HG03135 (cell line): Measurements from ENCODE around the gene TYMS.
"Not testable (repeated sequence)": the region's sequence is repeated elsewhere in the genome, so short reads cannot be mapped to it uniquely, and the experiment has no call there.

Source experiments
- ATAC-seq: cut with Tn5 transposase; IDR thresholded peaks from one replicate; pipeline ENCODE4 v1.9.1; 2021; ENCODE audit warnings: mild to moderate bottlenecking, moderate library complexity; ENCODE audit not compliant: unreplicated experiment

The TYMS gene

DNA sequence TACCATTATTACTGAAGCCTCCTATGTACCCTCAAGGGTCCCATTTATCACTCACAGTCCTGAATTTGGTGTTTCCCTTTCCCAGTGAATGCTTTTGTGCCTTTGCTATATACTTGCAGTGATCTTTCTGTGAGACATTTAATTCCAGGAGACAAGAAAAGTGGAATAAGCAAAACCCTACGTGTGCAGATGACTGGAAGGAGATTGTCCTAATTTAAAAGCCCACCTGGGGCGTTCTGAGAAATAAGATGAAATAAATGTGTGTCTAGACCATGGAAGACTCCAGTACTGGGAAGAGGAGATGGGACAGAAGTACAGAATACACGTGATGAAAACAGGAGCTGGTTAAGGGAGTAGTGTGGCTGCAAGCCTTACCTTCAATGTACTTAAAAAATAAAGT is 19.3 kb downstream of the TYMS start:
- ATAC-seq, result peak; percentile 8

DNA sequence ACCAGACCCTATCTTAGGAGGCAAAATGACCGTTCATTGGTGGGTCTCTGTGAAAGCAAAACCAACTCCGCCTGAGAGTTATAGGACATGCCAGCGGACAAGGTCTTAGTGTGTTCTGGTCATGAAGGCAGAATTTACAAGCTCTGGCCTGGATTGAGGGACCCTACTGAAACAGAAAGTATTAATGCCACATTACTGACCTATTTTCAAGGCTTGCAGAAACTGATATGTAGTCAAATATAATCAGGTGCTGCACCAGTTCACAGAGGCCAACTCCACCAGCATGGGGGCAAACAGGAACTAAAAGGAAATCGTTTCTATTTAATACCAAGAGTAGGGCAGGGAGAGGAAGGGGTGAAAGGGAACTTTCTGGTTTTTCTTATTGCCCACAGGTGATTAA is 19.7 kb downstream of the TYMS start:
- peak; percentile 59 for ATAC-seq

DNA sequence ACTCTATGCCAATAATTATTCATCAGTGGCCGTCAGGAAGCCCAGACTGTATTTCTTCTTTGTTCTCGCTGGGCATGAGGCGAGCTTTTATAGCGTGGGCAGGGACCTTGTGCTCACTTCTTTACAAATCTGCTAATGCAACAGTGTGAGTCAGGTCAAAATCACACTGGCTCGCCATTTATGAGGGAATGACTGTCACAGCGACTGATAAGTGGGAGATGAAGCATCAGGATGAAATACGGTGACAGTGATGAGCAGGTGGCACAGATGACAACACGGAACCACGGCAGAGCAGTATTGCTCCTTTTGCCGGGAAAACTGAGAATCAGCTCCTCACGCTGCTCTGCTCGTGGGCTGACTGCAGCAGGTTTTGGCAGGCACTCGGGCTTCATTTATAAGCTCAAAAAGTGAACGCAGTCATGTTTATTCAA is 20.5 kb downstream of the TYMS start:
- ATAC-seq, result no peak

DNA sequence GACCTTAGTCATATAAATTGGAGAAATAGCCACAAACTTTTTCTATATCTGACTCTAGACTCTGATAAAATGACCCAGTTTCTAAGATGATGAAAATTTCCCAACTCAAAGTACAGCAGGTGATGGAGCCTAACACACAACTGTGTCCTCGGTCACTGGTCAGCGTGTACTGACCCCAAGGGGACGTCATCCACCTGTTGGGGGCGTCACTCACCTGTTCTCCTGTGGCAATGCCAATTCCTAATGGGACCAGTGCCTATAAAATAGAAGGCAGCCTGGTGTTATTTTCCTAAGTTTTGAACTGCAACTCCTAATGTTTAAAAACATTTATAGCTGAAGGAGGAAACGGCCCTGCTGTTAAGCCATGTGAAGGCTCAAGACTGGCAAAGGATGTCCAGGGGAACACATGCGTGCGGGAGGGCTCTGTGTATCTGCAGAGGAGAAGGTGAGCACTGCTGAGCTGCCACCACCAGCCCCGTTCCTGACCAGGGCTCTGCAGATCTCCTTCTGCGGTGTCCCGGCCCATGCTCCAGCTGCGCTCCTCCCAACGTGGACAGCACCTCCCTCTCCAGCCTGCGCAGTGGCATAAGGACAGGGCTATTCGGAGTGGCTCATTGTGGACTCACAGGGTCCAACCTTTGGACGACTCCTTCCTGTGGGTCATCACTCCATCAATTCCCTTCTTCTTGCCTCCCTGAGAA is 21.2 kb downstream of the TYMS start:
- no peak for ATAC-seq

DNA sequence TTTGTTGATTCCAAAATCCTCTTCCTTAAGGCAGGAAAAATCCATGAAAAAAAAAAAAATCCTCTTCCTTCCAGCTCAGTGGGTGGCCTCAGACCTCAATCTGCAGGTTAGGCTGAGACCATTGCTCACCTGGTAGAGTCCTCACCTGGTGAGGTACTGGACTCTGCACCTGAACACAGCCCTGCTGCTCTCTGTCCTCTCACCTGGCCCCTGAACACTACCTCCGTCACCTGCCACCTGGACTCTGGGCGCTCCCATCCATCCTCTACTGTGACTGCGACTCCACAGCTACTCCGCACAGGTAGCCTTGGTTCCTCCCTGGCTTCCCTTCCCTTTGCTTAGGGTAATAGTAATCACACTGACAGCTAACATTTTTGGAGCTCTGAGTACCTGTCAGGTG is 22.1 kb downstream of the TYMS start:
- ATAC-seq, result no peak

DNA sequence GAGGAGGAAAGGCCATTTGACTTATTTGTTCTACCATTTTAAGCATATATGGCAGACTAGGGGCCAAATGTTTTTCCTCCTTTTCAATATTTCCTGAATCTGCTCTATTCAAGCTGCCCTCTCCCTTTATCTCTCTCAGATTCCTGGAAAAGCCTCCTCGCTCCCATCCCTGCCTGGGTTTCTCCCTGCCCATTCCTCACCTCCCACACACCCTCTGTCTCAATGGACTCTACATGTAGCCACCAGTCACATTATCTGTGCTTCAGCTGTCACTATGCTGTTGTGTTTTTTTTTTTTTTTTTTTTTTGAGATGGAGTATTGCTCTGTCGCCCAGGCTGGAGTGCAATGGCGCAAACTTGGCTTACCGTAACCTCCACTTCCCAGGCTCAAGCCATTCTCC is 22.9 kb downstream of the TYMS start:
- no peak for ATAC-seq

DNA sequence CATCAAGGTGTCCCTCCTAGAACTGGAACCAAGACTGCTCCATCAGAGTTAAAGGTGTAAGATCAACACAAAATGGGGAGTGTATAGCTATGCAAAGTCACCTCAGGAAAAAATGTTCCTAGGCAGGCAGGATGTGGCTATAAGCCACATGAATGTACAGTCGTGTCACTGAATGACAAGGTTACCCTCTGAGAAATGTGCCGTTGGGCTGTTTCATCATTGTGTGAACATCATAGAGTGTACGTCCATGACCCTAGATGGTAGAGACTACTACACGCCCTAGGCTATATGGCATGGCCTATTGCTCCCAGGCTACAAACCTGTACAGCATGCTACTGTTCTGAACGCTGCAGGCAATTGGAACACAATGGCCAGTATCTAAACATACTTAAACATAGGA is 24.5 kb downstream of the TYMS start:
- ATAC-seq, result no peak

DNA sequence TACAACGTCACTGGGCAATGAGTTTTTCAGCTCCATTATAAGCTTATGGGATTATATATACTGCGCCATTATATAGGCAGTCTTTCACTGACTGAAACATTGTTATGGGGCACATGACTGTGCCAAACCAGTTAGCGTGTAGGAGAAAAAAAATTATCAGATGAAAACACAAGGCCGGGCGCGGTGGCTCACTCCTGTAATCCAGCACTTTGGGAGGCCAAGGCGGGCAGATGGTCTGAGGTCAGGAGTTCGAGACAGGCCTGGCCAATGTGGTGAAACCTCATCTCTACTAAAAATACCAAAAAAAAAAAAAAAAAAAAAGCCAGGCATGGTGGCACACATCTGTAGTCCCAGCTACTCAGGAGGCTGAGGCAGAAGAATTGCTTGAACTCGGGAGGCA is 25.0 kb downstream of the TYMS start:
- ATAC-seq, result not testable (repeated sequence)

DNA sequence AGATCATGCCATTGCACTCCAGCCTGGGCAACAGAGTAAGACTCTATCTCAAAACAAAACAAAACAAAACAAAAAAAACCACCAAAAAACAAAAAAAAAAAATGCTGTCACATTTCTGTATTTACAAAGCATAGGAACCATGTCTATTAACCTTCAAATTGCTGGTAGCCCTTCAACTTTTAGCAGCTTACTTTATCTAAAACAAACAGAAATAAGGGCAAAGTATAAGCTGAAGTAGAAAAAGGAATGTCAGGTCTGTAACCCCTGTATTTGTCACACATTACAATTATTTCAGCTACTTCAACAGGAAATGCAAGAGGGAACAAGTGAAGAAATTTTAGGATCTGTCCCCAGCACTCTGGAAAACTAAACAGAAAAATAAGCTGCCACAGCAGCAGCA is 25.4 kb downstream of the TYMS start:
- no peak for ATAC-seq

DNA sequence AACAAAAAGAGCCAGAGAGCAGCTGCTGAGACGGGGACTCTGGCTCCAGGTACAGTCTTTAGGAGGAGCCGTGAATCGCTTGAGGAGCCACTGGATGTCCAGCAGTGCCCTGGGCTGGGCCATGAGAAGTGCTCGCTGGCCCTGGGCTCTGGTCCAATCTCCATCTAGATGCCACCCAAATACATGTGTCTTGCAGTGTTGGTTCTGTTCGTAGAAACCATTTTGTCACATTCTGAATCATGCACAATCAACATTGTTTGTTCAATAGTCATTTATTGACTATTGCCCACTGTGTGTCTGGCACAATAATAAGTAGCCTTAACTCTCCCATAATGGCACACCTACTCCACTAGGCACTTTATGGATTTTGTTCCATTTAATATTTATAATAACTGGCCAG is 26.1 kb downstream of the TYMS start:
- no peak for ATAC-seq

DNA sequence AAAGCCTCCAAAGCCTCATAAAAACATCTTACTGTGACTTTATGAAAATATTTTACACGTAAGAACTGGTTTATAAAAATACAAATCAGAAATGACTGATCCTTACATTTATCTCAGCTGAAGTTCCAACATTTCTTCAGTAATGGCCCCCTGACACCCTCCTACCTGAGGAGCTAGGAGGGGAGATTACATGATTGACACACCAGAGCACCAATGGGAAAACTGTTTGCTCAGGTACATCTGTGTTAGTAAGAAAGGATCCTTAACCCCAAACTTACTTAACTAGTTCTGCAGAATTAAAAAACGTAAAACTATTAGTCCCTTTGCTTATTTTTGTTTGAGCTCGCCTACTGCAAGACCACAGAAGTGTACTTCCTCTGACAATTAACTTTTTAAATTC is 28.0 kb downstream of the TYMS start:
- ATAC-seq, result no peak

DNA sequence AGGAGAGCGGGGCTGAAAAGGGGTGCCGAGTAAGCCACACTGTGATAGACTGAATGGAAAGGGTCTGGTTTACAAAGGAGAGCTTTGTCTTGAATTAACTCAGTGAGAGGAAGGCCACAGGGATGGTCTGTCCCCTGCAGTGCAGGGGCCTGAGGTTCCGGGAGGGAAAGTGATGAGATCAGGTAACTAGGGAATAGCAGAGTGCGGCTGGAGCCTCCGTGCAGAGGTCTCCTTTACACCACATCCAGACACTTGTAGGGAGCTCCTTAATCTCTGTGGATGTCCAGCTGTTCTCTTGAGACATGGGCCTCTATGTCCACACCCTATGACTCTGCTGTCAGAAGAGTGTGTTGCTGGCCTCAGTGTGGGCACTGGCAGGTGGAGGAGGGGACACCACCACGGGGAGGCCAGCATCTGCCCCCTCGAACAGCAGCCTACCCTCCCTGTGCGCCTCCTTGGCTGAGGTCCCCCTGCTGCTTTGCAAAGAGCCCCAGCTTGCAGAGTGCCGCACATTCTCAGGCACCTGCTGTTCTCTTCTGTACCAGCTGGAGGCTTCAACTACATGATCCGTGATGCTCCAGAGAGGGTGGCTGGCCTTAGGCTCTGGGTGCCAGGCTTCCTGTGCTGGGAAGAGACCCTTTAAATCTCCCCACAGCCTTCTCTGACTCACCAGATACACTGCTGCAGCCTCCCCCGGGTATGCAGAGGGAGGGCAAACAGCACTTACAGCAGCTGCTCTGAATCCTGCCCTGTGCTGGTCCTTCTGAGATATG is 29.1 kb downstream of the TYMS start:
- no peak for ATAC-seq

DNA sequence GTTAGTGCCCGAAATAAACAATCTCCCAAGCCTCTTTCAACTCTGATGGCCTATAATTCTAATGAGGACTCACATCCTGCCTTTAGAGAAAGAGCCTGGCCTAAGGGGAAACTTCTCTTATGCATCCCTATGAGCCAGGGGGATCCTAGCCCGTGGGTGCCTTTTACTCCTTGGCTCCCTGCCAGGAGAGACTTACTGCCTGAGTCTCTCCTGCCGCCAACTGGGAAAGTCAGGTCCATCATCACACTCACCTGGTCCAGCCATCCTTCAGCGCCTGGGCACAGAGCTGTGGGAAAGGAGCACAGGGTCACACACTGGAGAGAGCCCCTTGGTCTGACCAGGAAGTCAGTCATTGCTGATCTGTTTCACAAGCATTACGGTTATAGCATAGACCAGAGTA is 30.9 kb downstream of the TYMS start:
- ATAC-seq, result no peak

DNA sequence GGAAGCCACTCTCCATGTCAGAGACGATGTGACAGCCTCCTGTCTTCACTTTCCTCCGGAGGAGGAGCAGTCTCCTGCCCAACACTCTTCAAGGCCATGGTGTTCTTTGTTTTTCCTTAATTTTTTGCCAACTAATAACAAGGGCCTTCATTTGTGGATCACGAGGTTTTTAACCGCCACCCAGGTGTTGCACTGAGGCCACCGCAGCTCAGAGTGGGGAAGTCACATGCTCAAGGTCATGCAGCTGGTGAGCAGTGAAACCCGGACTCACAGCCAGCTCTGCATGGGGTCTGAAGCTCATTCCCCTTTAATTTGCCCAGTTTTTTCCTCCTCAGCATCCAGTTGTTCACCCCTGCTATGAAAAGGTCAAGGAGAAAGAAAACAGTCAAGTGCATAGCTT is 35.4 kb downstream of the TYMS start:
- ATAC-seq, result no peak

DNA sequence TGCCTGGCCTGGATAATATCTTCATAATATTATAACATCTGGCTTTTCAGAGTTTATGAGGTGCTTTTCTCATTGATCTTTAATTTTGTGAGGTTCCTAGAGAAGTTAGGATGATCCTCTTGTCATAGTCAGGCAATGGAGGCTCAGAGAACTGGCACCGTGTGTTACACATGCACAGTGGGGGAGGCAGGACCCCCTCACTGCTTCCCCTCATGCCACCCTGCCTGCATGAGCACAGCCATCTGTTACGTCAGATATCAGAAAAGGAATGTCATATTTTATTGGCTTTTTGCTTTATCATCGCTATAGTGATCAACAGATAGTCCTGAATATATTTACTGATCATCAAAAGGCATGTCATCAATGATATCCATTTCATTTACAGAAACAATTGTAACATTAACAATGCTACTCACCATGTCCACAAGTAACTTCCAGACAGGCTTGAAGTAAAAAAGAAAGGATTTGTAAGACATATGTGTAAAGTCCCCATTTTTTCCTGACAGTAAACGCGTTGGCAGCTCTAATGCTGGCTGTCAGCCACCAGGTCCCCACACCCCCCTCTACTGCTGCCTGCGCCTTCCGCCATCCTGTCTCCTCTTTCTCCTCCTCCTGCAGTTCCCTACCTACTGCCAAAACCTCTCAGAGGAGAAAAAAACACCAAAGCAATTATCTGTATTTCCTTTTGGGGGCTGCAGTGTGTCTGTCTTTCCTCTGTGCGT is 36.2 kb downstream of the TYMS start:
- ATAC-seq, result no peak

DNA sequence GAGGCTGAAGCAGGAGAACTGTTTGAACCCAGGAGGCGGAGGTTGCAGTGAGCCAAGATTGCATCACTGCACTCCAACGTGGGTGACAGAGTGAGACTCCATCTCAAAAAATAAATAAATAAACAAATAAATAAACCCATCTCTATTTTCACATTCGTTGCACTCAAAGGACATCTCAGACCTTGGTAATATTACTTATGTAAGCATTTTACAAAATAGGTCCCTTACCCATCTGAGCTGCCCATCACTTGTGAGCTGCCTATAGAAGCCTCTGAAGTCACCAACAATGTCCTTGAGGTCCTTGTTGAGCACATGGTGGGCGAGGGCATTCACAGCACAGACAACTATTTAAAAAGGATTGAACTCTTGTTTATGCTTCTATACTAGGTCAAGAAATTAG is 39.6 kb downstream of the TYMS start:
- no peak for ATAC-seq

DNA sequence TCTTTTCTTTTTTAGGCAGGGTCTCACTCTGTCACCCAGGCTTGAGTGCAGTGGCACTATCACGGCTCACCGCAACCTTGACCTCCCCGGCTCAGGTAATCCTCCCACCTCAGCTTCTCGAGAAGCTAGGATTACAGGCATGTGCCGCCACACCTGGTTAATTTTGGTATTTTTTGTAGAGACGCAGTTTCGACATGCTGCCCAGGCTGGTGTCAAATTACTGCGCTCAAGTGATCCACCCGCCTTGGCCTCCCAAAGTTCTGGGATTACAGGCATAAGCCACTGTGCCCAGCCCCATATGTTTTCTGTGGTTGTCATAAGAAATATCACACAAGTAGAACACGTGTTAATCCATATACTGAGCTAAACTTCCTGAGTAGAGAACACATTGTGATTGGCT is 40.3 kb downstream of the TYMS start:
- no peak for ATAC-seq

DNA sequence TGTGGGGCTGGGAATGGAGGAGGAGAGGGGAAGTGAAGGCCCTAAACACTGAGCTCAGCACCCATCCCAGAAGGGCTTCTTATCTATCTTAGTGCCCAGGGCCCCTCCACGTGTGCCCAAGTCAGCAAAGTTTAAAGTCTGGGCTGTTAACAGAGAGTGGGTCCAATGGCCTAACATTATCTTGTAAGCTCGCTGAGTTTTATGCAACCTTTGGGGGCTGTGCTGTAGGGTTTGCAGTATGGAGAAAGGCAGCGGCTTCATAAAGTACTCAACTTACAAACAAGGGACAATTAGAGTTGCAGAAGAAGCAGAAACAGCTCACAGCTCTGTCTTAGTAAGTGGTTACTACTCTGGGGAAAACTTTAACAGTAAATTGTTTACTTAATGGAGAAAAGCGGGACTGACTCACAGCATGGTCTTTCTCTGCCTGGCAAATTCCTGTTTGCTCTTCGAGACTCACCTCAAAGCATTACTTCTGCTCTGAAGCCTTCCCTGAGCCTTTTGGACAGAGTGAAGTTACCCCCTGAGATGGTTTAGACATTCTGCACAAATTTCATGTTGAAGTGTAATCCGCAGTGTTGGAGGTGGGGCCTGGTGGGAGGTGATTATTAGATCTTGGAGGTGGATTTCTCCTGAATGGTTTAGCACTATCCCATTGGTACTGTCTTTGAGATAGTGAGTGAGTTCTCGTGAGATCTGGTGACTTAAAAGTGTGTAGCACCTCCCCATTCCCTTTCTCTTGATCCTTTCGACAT is 45.9 kb downstream of the TYMS start:
- ATAC-seq, result no peak

DNA sequence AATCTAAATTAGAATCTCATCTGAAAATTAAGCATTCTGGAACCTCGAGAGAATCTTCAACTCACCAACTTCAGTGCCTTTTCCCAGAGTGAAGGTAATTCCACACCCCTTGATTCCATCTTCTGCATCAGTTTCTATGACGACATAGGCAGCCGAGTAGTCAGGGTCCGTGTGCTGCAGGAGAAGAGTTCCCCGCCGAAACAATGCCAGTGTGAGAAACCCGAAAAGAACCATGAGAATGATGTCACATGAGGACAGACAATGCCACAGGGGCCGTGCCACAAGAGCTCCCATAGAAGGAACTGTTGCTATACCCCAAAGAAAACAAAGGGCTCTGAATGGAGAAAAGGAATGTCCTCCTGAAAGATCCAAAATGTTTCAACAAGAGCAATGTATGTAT is 49.0 kb downstream of the TYMS start:
- ATAC-seq, result no peak

DNA sequence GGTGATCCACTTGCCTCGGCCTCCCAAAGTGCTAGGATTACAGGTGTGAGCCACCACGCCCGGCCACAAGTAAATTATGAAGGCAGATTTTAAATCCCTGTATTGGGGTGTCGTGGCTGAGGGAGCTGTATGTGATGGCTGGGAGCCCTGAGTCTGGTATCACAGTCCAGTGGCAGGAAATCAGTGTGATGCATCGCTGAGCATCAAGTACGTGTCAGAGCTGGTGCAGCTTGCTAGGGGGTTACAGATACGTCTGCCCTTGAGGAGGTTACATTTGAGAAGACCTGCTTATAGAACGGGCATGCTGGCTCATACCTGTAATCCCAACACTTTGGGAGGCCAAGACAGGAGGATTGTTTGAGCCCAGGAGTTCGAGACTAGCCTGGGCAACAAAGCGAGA is 50.6 kb downstream of the TYMS start:
- no peak for ATAC-seq

DNA sequence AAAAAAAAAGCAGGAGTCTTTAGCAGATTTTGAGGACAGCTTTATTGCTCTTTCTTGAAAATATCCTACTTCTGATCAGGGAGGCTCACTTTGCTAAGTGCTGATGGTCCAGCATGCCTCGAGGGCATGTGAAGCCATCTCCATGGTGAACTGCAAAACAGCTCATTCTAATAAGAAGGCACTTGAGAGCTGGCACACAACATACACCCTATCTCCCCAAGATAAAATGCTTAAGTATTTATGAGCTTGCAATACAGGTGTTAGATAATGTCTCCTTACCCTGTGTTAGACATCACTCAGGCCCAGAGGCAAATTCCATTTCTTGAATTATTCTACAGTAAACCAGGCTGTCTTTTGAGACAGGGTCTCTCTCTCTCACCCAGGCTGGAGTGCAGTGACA is 52.3 kb downstream of the TYMS start:
- ATAC-seq, result no peak
